ENCODE data around the gene UNC13A.

Gene UNC13A

DNA sequence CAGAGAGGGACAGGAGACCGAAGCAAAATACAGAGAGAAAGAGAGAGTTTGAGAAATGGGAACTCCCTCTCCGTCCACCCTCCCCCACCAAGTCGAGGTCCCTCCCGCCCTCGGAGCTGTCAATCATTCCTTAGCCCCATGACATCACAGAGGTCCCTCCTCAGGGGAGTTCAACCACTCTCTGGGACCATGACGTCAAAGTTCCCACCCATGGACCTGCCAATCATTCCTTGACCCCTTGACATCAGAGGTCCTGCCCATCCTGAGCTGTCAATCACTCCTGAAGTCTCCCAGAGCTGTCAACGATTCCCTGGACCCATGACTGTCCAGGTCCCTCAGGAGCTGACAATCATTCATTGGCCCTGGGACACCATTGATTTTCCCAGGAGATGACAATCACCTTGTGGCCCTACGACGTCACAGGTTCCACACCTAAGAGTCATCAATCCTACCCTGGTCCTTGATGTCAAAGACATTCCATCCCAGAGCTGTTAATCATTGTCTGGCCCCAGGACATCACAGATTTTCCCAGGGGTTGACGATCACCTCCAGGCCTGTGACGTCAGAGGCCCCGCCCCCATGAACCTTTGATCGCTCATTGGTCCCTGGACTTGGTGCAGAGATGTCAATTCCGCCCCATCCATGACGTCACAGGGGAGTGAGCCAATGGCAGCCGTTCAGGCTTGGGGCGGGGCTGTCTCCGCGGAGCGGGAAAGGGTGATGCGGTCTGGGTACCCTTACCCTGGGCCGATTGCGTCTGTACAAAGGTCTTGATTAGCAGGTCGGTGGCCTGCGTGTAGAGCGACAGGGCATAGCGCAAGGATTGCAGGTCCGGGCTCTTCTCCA, 71.0 kb downstream of the UNC13A start:
- no peak overlapping the region for H3K27ac ChIP-seq
- no peaks in the 10 kb centered on the region for H3K36me3 ChIP-seq (replicated peaks)
- no peak overlapping the region for H3K4me3 ChIP-seq (ENCODE audit: low read depth, low read length)
- in situ Hi-C loops (cut with HindIII; ENCODE audit: low pct_ligation_motif_present, low sequenced_read_pairs): no loop called here
- H3K27me3 ChIP-seq (replicated peaks): no peaks in the 10 kb centered on the region
- DNase-seq: peak; percentile 11
- TF ChIP-seq, protein P1, sequence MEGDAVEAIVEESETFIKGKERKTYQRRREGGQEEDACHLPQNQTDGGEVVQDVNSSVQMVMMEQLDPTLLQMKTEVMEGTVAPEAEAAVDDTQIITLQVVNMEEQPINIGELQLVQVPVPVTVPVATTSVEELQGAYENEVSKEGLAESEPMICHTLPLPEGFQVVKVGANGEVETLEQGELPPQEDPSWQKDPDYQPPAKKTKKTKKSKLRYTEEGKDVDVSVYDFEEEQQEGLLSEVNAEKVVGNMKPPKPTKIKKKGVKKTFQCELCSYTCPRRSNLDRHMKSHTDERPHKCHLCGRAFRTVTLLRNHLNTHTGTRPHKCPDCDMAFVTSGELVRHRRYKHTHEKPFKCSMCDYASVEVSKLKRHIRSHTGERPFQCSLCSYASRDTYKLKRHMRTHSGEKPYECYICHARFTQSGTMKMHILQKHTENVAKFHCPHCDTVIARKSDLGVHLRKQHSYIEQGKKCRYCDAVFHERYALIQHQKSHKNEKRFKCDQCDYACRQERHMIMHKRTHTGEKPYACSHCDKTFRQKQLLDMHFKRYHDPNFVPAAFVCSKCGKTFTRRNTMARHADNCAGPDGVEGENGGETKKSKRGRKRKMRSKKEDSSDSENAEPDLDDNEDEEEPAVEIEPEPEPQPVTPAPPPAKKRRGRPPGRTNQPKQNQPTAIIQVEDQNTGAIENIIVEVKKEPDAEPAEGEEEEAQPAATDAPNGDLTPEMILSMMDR (IDR thresholded peaks at IDR 0.05; ENCODE audit: low read depth, low read length, missing control alignments): no peak

DNA sequence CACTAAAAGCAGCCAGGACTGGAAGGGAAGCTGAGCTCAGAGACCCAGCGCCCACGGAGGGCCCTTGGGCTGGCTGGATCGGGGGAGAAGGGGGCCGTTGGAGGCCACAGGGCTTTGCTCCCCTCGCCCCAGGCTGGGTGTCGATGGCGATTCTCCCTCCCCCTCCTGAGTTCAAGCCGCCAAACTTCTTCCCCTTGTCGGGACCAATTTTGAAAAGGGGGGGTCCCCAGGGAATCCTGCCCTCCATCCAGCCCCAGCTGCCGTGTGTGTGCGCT, 71.5 kb downstream of the UNC13A start:
- H3K4me3 ChIP-seq (ENCODE audit: low read depth, low read length): no peak overlapping the region
- in situ Hi-C loops (cut with HindIII; ENCODE audit: low pct_ligation_motif_present, low sequenced_read_pairs): no loop called here
- no peak for DNase-seq
- H3K36me3 ChIP-seq (replicated peaks): no peaks in the 10 kb centered on the region
- TF ChIP-seq, protein P1 (IDR thresholded peaks at IDR 0.05; ENCODE audit: low read depth, low read length, missing control alignments): no peak
- no peaks in the 10 kb centered on the region for H3K27me3 ChIP-seq (replicated peaks)
- no peak overlapping the region for H3K27ac ChIP-seq

DNA sequence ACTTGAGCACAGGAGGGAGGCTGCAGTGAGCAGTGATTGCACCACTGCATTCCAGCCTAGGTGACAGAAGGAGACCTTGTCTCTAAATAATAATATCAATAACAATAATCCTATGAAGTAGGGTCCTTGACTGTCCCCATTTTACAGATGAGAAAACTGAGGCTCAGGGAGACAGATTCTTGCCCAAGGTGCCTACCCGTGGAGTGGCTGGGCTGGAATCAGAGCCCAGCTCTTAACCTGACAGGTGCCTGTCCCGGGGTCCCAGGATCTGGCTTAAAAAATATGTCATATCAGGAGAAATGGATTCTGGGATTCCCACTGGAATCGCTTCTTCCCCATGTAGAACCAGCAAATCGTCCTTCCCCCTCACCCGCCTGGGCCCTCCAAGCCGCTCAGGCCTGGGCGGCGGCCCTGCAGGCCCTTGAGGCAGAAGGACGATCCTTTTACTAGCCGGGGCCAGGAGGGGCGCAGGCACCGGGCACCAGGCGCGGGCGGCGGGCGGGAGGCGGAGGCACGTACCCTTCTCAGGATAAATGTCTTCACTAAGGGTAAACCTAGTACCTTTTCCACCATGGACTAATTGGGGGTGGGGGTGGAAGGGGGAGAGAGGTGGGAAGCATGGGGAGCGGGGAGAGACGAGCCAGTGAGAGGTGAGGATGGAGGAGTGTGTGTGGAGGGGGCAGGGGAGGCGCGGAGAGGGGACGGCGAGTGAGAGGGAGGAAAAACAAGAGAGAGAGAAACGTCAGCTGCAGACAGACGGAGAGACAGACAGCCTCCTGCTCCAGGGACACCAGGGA, 72.1 kb downstream of the UNC13A start:
- no peak for DNase-seq
- TF ChIP-seq, protein P1 (IDR thresholded peaks at IDR 0.05; ENCODE audit: low read depth, low read length, missing control alignments): no peak
- no peaks in the 10 kb centered on the region for H3K36me3 ChIP-seq (replicated peaks)
- H3K4me3 ChIP-seq (ENCODE audit: low read depth, low read length): no peak overlapping the region
- no peaks in the 10 kb centered on the region for H3K27me3 ChIP-seq (replicated peaks)
- no peak overlapping the region for H3K27ac ChIP-seq
- in situ Hi-C loops (cut with HindIII; ENCODE audit: low pct_ligation_motif_present, low sequenced_read_pairs): no loop called here

DNA sequence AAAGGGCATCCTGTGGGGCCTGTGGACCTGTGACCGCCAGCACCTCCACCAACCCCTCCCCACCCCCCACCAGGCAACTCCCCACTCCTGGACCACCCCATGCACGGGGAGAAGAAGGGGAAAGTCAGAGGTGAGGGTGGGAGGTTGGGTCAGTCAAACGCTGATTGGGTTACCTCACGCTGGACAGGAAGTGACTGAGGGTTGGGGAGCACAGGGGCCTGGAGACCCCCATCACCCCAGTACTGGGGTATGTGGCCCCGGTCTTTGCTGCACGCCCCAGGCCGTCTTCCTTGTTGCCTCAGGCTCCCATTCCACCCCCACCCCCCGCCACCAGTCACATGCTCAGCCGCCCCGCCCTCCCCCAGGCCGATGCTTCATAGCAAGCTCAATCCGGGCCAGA, 73.7 kb downstream of the UNC13A start:
- Histone ChIP-seq H3K27ac (no peak overlapping the region), H3K36me3 (replicated peaks) (no peaks in the 10 kb centered on the region), H3K4me3 (ENCODE audit: low read depth, low read length) (no peak overlapping the region), H3K27me3 (replicated peaks) (no peaks in the 10 kb centered on the region)
- no peak for DNase-seq
- TF ChIP-seq, protein P1 (IDR thresholded peaks at IDR 0.05; ENCODE audit: low read depth, low read length, missing control alignments): no peak
- in situ Hi-C loops (cut with HindIII; ENCODE audit: low pct_ligation_motif_present, low sequenced_read_pairs): no loop called here

DNA sequence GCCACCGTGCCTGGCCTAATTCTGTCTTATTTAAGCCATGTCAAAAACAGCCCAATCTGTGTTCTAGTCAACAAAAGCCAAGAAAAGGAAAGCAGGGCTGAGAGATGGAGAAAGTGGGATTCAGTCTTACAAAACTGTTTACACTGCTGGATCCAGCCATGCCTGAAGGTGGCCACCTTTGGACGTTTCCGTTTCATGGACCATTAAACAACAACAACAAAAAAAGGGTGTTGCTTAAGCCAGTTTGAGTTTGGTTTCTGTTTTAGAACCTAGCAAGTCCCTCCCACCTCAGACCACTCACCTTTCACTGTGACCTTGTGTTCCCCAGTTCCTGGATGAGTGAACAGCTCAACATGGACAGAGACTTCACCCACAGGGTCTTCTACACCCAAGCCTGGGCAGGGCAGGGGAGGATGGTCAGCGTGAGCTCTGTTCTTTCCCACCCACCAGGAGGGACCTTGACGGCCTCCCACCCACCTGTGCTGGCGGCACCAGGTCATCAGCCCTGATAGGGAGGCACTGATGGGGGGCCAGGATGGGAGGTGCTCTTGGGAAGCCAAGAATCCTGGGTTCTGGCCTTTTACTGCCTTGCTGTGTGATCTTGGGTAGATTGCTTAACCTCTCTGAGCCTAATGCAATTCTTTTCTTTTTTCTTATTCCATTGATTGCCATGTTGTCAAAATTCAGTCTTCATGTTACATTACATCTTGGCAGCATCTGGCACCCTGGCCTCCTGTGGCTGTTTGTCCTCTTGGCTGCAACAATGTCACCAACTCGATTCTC, 76.5 kb downstream of the UNC13A start:
- no peaks in the 10 kb centered on the region for H3K27me3 ChIP-seq (replicated peaks)
- no peak overlapping the region for H3K4me3 ChIP-seq (ENCODE audit: low read depth, low read length)
- no peak overlapping the region for H3K27ac ChIP-seq
- in situ Hi-C loops (cut with HindIII; ENCODE audit: low pct_ligation_motif_present, low sequenced_read_pairs): no loop called here
- no peaks in the 10 kb centered on the region for H3K36me3 ChIP-seq (replicated peaks)
- DNase-seq: no peak
- TF ChIP-seq, protein P1 (IDR thresholded peaks at IDR 0.05; ENCODE audit: low read depth, low read length, missing control alignments): no peak
